Psoas muscle (tissue), 8 donors: ENCODE results near the gene TMEM88. TPM values are rescaled to one million over a fixed set of nuclear protein-coding genes. Genes with fewer than 3 reads are reported as not detected.

Experiments
- ATAC-seq, 4 donors: fragments of 200-7000 bp; cut with Tn5 transposase; one replicate each; pipeline ENCODE4 v1.9.1; 2020; ENCODE audit warnings: moderate library complexity in 3 of 4, mild to moderate bottlenecking in 2 of 4
- DNase-seq, 2 donors: peaks; one replicate each; pipeline ENCODE4 v3.0.0-alpha.2; 2020
- H3K27ac ChIP-seq: fragments of 200-600 bp; one replicate; pipeline ENCODE4 v1.8.0; 2022
- H3K27me3 ChIP-seq, 3 donors: fragments of 200-600 bp in 1 of 3; one replicate each; pipeline versions ENCODE4 v1.6.1 to v1.8.0; 2013 to 2022; ENCODE audit warnings: low read length in 2 of 3, mild to moderate bottlenecking in 2 of 3, moderate library complexity in 1 of 3; ENCODE audit not compliant: insufficient read depth in 3 of 3
- H3K36me3 ChIP-seq, 2 donors: fragments of 200-600 bp in 1 of 2; one replicate each; pipeline versions ENCODE4 v1.6.1 to v1.8.0; 2013 to 2022; ENCODE audit warnings: low read depth in 1 of 2, mild to moderate bottlenecking in 1 of 2, moderate library complexity in 1 of 2; ENCODE audit not compliant: insufficient read depth in 1 of 2
- H3K4me1 ChIP-seq: fragments of 200-600 bp; one replicate; pipeline ENCODE4 v1.8.0; 2022
- H3K4me3 ChIP-seq: fragments of 200-600 bp; one replicate; pipeline ENCODE4 v1.8.0; 2022; ENCODE audit warnings: mild to moderate bottlenecking
- H3K9me3 ChIP-seq: fragments of 200-600 bp; one replicate; pipeline ENCODE4 v1.8.0; 2022
- CTCF ChIP-seq: fragments of 200-600 bp; IDR thresholded peaks from one replicate; pipeline ENCODE4 v1.8.0; 2022; ENCODE audit warnings: antibody characterized with exemption
- WGBS, 3 donors: extraction: QIAGEN DNeasy Blood & Tissue Kit; methylation state at CpG; one replicate each; pipeline versions ENCODE4 v1.1.6 to v1.1.7; 2013; 5-methylcytosine and 5-hydroxymethylcytosine counted together
- intact Hi-C, 2 donors: fragments of 100-400 bp; cut with DNase I; formaldehyde crosslinking; loops; one replicate each; pipeline versions ENCODE4 v1.11.0 to v1.14.2; 2022
- polyA plus RNA-seq, 3 donors: library from polyadenylated mRNA; stranded (reverse); fragments of 200-250 nt; gene quantifications; one replicate each; pipeline ENCODE4 v1.2.3, GENCODE V29; 2013
- total RNA-seq, 4 donors: library from RNA; stranded (reverse); fragmentation: NEBNext Ultra II Directional in 2 of 4; extraction: Animal tissue kit (Norgen Biotek cat#: 25700) in 2 of 4; gene quantifications; one replicate each; pipeline versions ENCODE4 v1.2.1 to v1.2.4, GENCODE V29; 2021 to 2023
- donor health status: healthy with polysubstance abuse.
- donor health status: DM: no; HTN: no; CAD: no; lungs with moderate emphysema.
- donor health status: Bipolar disorder and iron deficiency.
- donor health status: healthy.
- donor health status: DM: yes; HTN: yes; CAD: no.
- donor health status: DM: no; HTN: no; CAD: no.
- donor health status: DM: no; HTN: no; CAD: no.
- donor health status: DM: yes; HTN: yes; CAD: no.

The TMEM88 gene
- total and polyA plus RNA-seq, 7 donors = 16.3 to 57.4 (median 24.0) TPM

GRCh38 chr17:7824021-7824924, 30.6 kb upstream of the TMEM88 start:
- peak in 1 of 4 donors; percentile 18 for ATAC-seq
- intact Hi-C loops = loop anchor here in 1 of 2 donors (2.0 to 5.0 kb wide), 4 partner anchors 38 to 163 kb away; no protein-coding TSS in a partner anchor
- WGBS, 3 donors = 54 to 73% (median 57%) methylated on average over 9 of the region's 9 CpGs

GRCh38 chr17:7825206-7825990, 29.5 kb upstream of the TMEM88 start:
- Histone ChIP-seq H3K9me3 (no peaks in the 10 kb centered on the region), H3K27me3 (no peaks in the 10 kb centered on the region), H3K36me3 (no peaks in the 10 kb centered on the region), H3K4me3 (no peak overlapping the region), H3K4me1 (no peaks in the 10 kb centered on the region), H3K27ac (no peak overlapping the region)
- intact Hi-C loops = loop anchor here in 1 of 2 donors (2.0 kb wide), 1 partner anchor 161 kb away; no protein-coding TSS in a partner anchor
- ATAC-seq (peak; percentile 54 to 81 (median 66)), DNase-seq (no peak)
- TF ChIP-seq CTCF = peak; percentile 30
- 17 to 27% (median 24%) methylated on average over 12 of the region's 12 CpGs for WGBS, 3 donors

More at GRCh38 chr17:7824021-7824924, 30.6 kb upstream of the TMEM88 start:
- no peaks in the 10 kb centered on the region for H3K9me3 ChIP-seq
- no peak overlapping the region for H3K4me3 ChIP-seq
- DNase-seq = no peak
- TF ChIP-seq CTCF = no peak
- no peaks in the 10 kb centered on the region for H3K4me1 ChIP-seq
- H3K27ac ChIP-seq = no peak overlapping the region
- H3K27me3 ChIP-seq = no peaks in the 10 kb centered on the region
- H3K36me3 ChIP-seq = no peaks in the 10 kb centered on the region

GRCh38 chr17:7830616-7831015, 24.2 kb upstream of the TMEM88 start:
- Histone ChIP-seq H3K36me3 (no peaks in the 10 kb centered on the region), H3K4me1 (peaks cover 4% of the 10 kb centered on the region), H3K4me3 (no peak overlapping the region), H3K27me3 (no peaks in the 10 kb centered on the region), H3K9me3 (no peaks in the 10 kb centered on the region), H3K27ac (no peak overlapping the region)
- ATAC-seq (no peak), DNase-seq (no peak)
- no peak for TF ChIP-seq CTCF
- intact Hi-C loops = no loop called here
- 88 to 91% (median 90%) methylated on average over 8 of the region's 8 CpGs for WGBS, 3 donors

GRCh38 chr17:7831233-7831632, 23.6 kb upstream of the TMEM88 start:
- no peak for ATAC-seq
- no peaks in the 10 kb centered on the region for H3K36me3 ChIP-seq
- no peaks in the 10 kb centered on the region for H3K9me3 ChIP-seq
- no peak overlapping the region for H3K27ac ChIP-seq
- DNase-seq = no peak
- H3K4me3 ChIP-seq = no peak overlapping the region
- peaks cover 4% of the 10 kb centered on the region for H3K4me1 ChIP-seq
- no peak for TF ChIP-seq CTCF
- intact Hi-C loops = no loop called here
- H3K27me3 ChIP-seq = no peaks in the 10 kb centered on the region
- WGBS, 3 donors = 73 to 81% (median 78%) methylated on average over 7 of the region's 7 CpGs
